GM21390 (cell line): ENCODE data around the gene LRRC8D.
A peak's percentile ranks its signal among the peaks of the same experiment; 100 is the strongest.

ENCODE experiments used
- ATAC-seq: cut with Tn5 transposase; IDR thresholded peaks from one replicate; pipeline ENCODE4 v1.9.1; 2021; ENCODE audit not compliant: unreplicated experiment

The LRRC8D gene

GRCh38 chr1:89934461-89934860, 113.6 kb downstream of the LRRC8D start:
- ATAC-seq = no peak

DNA sequence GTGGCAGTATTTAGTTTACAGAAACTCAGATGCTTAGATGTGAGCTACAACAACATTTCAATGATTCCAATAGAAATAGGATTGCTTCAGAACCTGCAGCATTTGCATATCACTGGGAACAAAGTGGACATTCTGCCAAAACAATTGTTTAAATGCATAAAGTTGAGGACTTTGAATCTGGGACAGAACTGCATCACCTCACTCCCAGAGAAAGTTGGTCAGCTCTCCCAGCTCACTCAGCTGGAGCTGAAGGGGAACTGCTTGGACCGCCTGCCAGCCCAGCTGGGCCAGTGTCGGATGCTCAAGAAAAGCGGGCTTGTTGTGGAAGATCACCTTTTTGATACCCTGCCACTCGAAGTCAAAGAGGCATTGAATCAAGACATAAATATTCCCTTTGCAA, 114.4 kb downstream of the LRRC8D start:
- ATAC-seq = no peak

GRCh38 chr1:89936694-89937093, 115.9 kb downstream of the LRRC8D start:
- no peak for ATAC-seq

DNA sequence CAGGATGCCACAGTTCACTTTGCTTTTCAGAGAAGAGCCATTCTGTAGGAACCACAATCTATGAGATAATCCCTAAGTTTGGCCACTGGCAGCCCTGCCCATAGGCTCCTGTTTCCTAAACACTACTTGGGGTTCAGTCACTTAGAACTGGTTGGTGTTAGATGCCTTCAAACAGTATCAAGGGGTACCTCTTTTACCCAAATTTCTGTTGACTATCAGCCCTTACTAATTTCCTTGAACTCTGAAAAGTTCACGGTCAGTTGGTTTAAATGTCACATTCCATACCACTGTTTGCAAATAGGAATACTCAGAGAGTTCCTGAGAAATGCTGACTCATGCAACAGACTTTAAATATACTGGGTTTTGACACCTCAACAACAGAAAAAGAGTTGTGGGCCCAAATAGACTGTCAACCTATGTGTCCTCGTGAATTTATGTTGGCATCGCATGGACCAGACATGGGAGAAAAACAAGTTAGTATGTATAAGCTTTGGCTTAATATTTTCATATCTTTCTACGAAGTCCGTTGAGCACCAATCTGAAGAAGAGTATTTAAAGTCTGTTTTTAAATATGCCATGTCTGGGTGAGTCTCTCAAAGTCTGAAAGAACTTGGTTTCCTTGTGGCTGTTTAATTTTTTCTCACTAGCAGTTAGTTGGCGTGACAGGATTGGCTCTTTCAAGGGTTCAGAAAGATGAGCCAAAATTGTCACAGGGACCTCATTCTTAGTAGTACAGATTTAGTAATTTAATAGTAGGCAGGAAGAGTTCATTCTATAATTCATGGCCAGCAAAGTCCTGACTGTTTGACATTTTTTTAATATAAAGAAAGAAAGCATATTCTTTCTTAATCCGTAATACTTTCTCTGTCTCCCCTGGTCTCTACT, 117.6 kb downstream of the LRRC8D start:
- no peak for ATAC-seq

- ATAC-seq = no peak
These were observed 118.3 kb downstream of the LRRC8D start for GRCh38 chr1:89939059-89939570.

DNA sequence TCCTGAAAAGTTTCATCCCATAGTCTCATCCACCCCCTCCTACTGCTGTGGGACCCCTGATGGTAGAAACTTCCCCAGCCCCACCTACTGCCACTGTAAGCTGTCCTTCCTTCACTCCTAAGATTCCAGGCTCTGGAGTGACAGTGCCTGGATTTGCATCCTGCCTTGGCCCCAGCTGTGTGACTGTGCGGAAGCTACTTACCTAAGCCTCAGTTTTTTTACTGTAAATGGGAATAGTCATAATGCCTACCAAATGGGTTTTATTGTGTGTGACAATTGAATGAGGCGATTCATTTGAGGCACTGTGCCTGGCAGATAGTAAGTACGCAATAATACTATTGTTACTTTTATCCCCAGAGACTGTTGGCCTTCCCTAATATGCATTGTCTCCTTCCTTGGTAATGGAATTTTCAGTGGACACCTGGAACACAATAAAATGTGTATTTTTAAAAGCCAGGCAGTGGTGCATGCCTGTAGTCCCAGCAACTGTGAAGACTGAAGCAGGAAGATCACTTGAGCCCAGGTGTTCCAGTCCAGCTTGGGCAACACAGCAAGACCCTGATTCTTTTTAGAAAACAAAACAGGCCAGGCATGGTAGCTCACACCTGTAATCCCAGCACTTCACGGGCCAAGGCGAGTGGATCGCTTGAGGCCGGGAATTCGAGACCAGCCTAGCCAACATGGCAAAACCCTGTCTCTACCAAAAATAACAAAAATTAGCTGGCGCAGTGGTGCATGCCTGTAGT, 119.0 kb downstream of the LRRC8D start:
- no peak for ATAC-seq

DNA sequence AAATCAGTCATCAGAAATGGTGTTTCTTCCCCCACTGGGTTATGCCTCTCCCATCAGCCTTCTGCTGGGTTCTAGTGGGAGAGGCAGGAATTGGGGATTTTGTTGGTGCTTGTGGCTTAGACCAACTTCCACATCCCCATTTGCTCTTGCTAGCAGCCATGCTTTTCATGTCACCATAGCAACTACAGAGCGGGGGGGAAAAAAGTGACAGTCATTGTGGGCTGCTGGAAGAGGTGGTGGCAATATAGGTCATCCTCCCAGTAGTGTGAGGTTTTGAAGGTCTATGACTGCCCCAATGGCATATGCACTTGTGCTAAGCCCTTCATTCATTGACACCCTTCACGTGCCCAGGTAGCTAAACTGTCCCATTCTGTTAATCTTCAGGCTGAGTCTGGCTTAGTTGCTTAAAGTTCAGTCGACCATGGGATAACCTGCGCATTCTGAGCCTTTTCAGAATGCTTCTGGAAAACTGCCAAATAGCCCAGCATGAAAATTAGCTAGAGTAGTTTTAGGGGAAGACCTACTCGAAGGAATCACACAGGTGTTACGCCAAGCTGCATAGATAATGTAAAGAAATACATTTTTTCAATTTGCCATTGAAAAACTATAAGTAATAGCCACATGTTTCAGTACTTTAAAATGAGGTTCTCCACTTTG, 120.4 kb downstream of the LRRC8D start:
- no peak for ATAC-seq

GRCh38 chr1:89942014-89942413, 121.2 kb downstream of the LRRC8D start:
- ATAC-seq = no peak

GRCh38 chr1:89942825-89943658, 122.2 kb downstream of the LRRC8D start:
- ATAC-seq = no peak

GRCh38 chr1:89943846-89944781, 123.3 kb downstream of the LRRC8D start:
- ATAC-seq = no peak

DNA sequence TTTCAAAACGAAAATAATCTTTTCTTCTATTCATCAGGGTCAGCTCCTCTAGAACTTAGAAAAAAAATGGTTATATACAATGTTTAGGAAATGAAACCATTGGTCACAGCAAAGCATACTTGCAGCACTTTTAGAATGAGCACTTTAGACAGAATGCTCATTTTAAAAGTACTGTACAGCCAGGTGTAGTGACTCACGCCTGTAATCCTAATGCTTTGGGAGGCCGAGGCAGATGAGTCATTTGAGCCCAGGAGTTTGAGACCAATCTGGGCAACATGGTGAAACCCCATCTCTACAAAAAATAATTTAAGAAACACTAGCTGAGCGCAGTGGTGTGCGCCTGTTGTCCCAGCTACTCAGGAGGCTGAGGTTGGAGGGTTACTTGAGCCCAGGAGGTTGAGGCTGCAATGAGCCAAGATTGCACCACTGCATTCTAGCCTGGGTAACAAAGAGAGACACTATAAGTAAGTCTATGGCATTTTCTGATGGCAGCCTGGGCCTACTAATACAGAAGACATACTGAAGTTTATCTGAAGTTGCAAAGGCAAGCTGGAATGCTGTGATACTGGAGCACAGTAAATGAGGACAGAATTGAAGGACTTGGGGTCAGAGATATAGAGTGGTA, 125.1 kb downstream of the LRRC8D start:
- peak; percentile 94 for ATAC-seq

DNA sequence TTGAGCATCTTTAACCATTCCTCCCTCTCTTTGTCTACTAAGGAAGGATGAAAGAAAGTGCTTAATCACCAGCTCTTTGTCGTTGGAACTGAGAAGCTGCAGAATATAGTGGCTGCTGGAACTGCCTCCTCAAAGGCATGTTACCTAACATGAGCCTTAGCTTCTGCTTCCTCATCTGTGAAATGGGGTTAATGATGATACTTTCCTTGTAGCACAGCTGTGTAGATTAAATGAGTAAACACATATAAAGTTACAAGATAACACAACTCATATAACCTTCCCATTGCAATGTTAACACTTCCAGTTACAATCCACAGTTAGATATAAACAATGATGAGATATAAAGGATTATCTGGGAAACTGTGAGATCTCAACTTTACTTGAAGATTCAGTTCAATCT, 125.7 kb downstream of the LRRC8D start:
- ATAC-seq = no peak

DNA sequence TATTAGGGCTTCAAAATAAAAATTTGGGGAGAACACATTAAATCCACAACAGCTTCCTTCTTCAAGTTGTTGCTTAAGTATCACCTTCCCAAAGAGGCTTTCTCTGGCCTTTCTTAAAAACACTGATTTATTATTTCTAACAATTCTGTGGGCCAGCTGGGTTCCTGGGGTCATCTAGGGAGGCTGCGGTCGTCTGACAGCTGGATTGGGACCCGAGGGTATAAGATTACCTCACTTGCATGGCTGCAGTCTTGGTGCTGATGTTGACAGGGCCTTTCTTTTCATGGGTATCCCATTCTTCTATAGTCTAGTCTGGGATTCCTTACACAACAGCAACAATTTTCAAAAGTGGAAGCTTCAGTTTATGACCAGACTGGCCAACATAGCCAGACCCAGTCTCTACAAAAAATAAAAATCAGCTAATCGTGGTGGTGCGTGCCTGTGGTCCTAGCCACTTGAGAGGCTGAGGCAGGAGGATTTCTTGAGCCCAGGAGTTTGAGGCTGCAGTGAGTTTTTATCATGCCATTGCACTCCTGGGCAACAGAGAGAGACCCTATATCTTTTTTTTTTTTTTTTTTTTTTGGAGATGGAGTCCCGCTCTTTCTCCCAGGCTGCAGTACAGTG, 128.0 kb downstream of the LRRC8D start:
- no peak for ATAC-seq

DNA sequence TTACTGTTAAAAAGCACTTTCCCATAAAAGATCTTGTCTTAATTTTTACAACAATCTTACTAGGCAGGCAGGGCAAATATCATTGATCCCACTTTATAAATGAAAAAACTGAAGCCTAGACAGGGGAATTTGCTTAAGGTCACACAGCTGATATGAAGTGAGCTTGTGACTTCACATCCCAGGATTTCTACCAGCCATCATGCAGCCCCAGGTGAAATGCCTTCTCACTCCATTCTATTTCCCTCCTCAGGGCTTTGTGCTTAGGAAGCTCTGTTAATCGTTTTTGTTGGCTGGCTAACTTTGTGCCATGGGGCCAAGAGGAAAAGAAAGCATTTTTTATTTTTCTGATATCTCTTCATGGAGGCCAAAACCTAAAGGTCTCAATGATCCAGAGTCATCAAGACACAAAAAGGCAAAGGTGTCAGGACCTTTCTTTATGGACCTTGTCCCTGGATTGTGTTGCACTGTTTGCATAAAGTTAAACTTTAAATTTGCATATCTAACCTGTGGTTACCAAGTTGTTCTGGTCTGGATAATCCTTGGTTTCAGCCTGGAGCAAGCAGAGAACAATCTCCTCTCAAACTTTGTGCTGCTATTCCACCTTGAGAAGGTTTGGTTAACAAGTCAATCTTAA, 129.3 kb downstream of the LRRC8D start:
- ATAC-seq = no peak

GRCh38 chr1:89950703-89951102, 129.9 kb downstream of the LRRC8D start:
- ATAC-seq = no peak

DNA sequence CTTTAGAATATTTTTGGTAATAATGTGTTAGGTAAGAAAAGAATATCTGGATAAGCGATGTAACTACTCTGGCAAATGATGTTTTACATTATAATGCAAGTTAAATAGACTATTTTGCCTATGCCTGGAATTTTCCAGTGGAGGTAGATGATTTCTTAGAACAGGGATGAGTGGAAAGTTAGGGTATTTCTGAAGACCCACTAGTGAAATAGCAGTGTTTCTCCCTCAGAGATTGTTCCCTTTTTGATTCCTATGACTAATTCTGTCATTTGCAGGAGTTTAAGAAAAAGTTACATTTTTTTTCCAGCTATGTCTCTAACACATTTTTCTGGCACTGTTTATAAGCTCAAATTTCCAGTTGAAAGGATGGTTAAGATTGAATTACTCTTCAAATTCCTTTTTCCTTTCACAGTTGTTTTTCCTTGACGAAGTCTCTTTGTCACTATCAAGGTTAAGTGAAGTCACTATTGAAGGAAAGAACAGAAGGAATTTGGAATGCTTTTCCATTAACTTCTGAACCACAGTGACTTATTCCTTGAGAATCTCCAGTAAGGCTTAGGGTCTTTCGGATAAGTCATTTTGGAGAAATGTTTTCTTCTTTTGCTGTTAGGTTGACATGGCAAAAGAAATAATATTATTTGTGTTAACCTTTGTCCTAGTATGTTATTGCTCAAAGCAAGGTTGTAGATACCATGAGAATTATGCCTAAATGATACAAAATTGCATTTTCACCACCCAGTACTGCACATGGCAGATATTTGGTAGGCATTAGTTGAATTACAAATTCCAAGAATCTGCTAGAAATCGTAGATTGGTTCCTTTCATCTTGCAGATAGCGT, 131.2 kb downstream of the LRRC8D start:
- no peak for ATAC-seq

- no peak for ATAC-seq
These were observed 131.8 kb downstream of the LRRC8D start for GRCh38 chr1:89952605-89953130.
